Measurements from ENCODE around the gene EPHA8. TPM values are rescaled to one million over a fixed set of nuclear protein-coding genes. Genes with fewer than 3 reads are reported as not detected.

Gene EPHA8
- total RNA-seq, 2 donors from 2014 or later, result not detected

- TF ChIP-seq, protein P1, sequence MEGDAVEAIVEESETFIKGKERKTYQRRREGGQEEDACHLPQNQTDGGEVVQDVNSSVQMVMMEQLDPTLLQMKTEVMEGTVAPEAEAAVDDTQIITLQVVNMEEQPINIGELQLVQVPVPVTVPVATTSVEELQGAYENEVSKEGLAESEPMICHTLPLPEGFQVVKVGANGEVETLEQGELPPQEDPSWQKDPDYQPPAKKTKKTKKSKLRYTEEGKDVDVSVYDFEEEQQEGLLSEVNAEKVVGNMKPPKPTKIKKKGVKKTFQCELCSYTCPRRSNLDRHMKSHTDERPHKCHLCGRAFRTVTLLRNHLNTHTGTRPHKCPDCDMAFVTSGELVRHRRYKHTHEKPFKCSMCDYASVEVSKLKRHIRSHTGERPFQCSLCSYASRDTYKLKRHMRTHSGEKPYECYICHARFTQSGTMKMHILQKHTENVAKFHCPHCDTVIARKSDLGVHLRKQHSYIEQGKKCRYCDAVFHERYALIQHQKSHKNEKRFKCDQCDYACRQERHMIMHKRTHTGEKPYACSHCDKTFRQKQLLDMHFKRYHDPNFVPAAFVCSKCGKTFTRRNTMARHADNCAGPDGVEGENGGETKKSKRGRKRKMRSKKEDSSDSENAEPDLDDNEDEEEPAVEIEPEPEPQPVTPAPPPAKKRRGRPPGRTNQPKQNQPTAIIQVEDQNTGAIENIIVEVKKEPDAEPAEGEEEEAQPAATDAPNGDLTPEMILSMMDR (IDR thresholded peaks at IDR 0.05), result no peak
- H3K9me3 ChIP-seq, result no peaks in the 10 kb centered on the region
- no peaks in the 10 kb centered on the region for H3K27me3 ChIP-seq
- no peak for DNase-seq (ENCODE audit: low spot score)
- no peak overlapping the region for H3K27ac ChIP-seq
- H3K4me3 ChIP-seq, result no peak overlapping the region
- peaks cover 0 to 8% of the 10 kb centered on the region in 2 donors for H3K4me1 ChIP-seq
- H3K36me3 ChIP-seq, result no peaks in the 10 kb centered on the region
Measured at GRCh38 chr1:22551591-22551990, 11.7 kb upstream of the EPHA8 start.

GRCh38 chr1:22552021-22552420 is 11.3 kb upstream of the EPHA8 start:
- H3K4me1 ChIP-seq, result peaks cover 0 to 8% of the 10 kb centered on the region in 2 donors
- no peak overlapping the region for H3K4me3 ChIP-seq
- DNase-seq (ENCODE audit: low spot score), result no peak
- H3K27me3 ChIP-seq, result no peaks in the 10 kb centered on the region
- H3K9me3 ChIP-seq, result no peaks in the 10 kb centered on the region
- H3K36me3 ChIP-seq, result no peaks in the 10 kb centered on the region
- TF ChIP-seq, protein P1 (IDR thresholded peaks at IDR 0.05), result no peak
- H3K27ac ChIP-seq, result no peak overlapping the region

DNA sequence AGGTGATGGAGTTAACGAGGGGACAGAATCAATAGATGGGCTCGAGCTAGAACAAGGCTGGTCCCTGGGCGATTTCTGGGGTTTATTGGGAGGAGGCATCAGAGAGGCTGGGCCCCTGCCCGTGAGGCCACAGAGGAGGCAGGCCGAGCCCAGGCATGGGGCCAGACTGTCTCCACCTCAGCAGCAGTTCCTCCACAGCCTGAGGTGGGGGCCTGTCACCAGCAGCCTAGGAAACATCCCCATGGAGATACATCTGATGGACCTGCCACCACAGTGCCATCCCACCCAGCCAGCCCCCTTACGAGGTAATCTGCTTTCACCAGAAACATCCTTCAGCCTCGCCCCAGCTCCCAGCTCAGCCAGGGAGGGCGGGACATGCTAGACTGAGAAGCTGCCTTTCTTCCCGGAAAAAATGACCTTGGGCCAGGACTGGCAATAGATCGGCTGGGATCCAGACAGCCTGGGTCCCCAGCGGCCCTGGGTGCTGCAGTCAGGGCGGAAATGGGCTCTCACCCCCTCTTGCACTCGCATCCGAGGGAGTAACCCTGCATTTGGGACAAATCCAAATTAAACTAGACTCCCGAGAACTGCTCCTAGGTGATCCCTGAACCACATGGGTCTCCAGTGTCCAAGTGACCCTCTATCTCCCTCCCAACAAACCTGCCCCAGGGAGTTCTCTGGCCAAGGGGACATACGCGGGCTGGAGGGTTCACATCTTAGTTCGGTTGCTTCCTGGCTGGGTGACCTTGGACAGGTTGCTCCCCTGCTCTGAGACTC is 10.0 kb upstream of the EPHA8 start:
- H3K27me3 ChIP-seq, result no peaks in the 10 kb centered on the region
- TF ChIP-seq, protein P1 (IDR thresholded peaks at IDR 0.05), result no peak

GRCh38 chr1:22553991-22554522 is 9.2 kb upstream of the EPHA8 start:
- Histone ChIP-seq H3K9me3 (no peaks in the 10 kb centered on the region), H3K36me3 (no peaks in the 10 kb centered on the region), H3K4me3 (no peak overlapping the region), H3K27ac (no peak overlapping the region), H3K4me1 (peaks cover 0 to 8% of the 10 kb centered on the region in 2 donors), H3K27me3 (no peaks in the 10 kb centered on the region)
- TF ChIP-seq, protein P1 (IDR thresholded peaks at IDR 0.05), result no peak
- DNase-seq (ENCODE audit: low spot score), result no peak

More for the DNA sequence above, 10.0 kb upstream of the EPHA8 start:
- Histone ChIP-seq H3K9me3 (no peaks in the 10 kb centered on the region), H3K36me3 (no peaks in the 10 kb centered on the region), H3K4me3 (no peak overlapping the region), H3K27ac (no peak overlapping the region), H3K4me1 (peaks cover 0 to 8% of the 10 kb centered on the region in 2 donors)
- no peak for DNase-seq (ENCODE audit: low spot score)

- Histone ChIP-seq H3K36me3 (no peaks in the 10 kb centered on the region), H3K27me3 (no peaks in the 10 kb centered on the region)
Measured at GRCh38 chr1:22555371-22555656, 8.0 kb upstream of the EPHA8 start.

More at GRCh38 chr1:22555371-22555656, 8.0 kb upstream of the EPHA8 start:
- DNase-seq (ENCODE audit: low spot score), result no peak
- no peaks in the 10 kb centered on the region for H3K9me3 ChIP-seq
- no peak overlapping the region for H3K27ac ChIP-seq
- peaks cover 0 to 8% of the 10 kb centered on the region in 2 donors for H3K4me1 ChIP-seq
- TF ChIP-seq, protein P1 (IDR thresholded peaks at IDR 0.05), result no peak
- H3K4me3 ChIP-seq, result no peak overlapping the region

All from right atrium auricular region (tissue), 2 donors.